Body of pancreas (tissue), 4 donors: ENCODE measurements around the gene TGFB2. TPM values are rescaled to one million over a fixed set of nuclear protein-coding genes. Genes with fewer than 3 reads are reported as not detected.

Source experiments
- ATAC-seq: fragments of 150-250 bp; one replicate; pipeline ENCODE4 v1.9.1; 2016
- DNase-seq, 4 donors: peaks; one replicate each; pipeline ENCODE4 v3.0.0-alpha.2; 2019
- H3K27ac ChIP-seq, 4 donors: fragments of 200-600 bp; sonication (generic); 1 replicate in 3 of 4; 2 replicates in 1 of 4; pipeline versions ENCODE4 v1.5.1 to v1.6.1; 2016 to 2019; ENCODE audit warnings: mild to moderate bottlenecking in 1 of 4, mixed read lengths in 1 of 4, moderate library complexity in 1 of 4
- H3K27me3 ChIP-seq, 2 donors: fragments of 200-600 bp; sonication (generic); one replicate each; pipeline ENCODE4 v1.6.0; 2016; ENCODE audit warnings: mild to moderate bottlenecking in 1 of 2
- H3K36me3 ChIP-seq, 2 donors: fragments of 200-600 bp; sonication (generic); replicated peaks in 1 of 2; 2 replicates each; pipeline ENCODE4 v1.5.1; 2016; ENCODE audit warnings: low read depth in 2 of 2; ENCODE audit not compliant: insufficient read depth in 1 of 2
- H3K4me1 ChIP-seq: fragments of 200-600 bp; sonication (generic); one replicate; pipeline ENCODE4 v1.6.0; 2016
- H3K4me3 ChIP-seq, 2 donors: fragments of 200-600 bp; sonication (generic); 1 replicate in 1 of 2; 2 replicates in 1 of 2; pipeline ENCODE4 v1.5.1; 2016 to 2019
- H3K9me3 ChIP-seq, 3 donors: fragments of 200-600 bp; sonication (generic); 1 replicate in 2 of 3; 2 replicates in 1 of 3; pipeline ENCODE4 v1.5.1; 2016
- POLR2A ChIP-seq, 3 donors: fragments of 450-650 bp; IDR thresholded peaks; one replicate each; pipeline ENCODE4 v1.6.1; 2016; ENCODE audit warnings: antibody characterized with exemption in 3 of 3, mild to moderate bottlenecking in 2 of 3
- WGBS, 2 donors: methylation state at CpG; one replicate each; pipeline ENCODE4 v1.1.5; 2017; 5-methylcytosine and 5-hydroxymethylcytosine counted together
- intact Hi-C: fragments of 100-400 bp; cut with DNase I; formaldehyde crosslinking; loops from one replicate; pipeline ENCODE4 v1.15.1; 2023
- total RNA-seq, 2 donors: library from RNA; depleted of rRNA; stranded (reverse); fragments of >200 nt; gene quantifications; one replicate each; pipeline ENCODE4 v1.1.0, GENCODE V29; 2016
- TF ChIP-seq, protein P1 (sequence below), 7 experiments: fragments of 450-650 bp in 4 of 7; fragments of 200-600 bp in 3 of 7; sonication (generic) in 3 of 7; IDR thresholded peaks; one replicate each; pipeline ENCODE4 v1.5.1; 2016 to 2019; ENCODE audit warnings: antibody characterized with exemption in 7 of 7

TGFB2 gene
- total RNA-seq, result 1 to 10 TPM; 4.3 to 4.9 TPM

DNA sequence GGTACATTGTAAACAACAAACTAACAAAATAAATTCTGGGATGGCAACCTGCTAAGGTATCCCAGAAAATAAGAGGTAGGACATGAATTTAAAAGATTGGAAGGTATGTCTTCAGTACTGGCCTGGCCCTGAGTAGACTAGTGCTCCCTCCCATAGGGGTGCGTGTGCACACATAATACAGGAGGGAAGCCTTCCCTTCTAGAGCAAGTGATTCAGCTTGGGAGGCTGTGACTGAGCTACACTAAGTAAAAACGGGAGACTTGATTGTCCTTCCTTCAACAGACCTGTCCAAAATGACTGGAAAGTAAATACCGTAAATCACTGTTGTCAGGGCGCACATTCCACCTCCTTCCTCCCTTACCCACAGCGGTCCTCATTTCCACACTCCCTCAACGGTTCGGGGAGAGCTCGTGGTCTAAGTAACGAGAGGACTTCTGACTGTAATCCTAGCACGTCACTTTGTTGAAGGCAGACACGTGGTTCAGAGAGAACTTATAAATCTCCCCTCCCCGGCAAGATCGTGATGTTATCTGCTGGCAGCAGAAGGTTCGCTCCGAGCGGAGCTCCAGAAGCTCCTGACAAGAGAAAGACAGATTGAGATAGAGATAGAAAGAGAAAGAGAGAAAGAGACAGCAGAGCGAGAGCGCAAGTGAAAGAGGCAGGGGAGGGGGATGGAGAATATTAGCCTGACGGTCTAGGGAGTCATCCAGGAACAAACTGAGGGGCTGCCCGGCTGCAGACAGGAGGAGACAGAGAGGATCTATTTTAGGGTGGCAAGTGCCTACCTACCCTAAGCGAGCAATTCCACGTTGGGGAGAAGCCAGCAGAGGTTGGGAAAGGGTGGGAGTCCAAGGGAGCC, at the start of gene TGFB2:
TSS of gene TGFB2 (plus strand) at position 523 of the 859 bp plus-strand sequence. CDS start 1,366 bp downstream, outside the sequence.
- no peaks in the 10 kb centered on the region for H3K9me3 ChIP-seq
- peak within 1 kb of the TSS; percentile 46 to 63 for H3K4me3 ChIP-seq
- H3K27ac ChIP-seq, result peak within 1 kb of the TSS; percentile 56 to 74 (median 70)
- H3K36me3 ChIP-seq, result no peaks in the 10 kb centered on the region
- H3K4me1 ChIP-seq, result peaks cover 35% of the 10 kb centered on the region
- intact Hi-C loops, result no loop called here
- peak; percentile 75 for ATAC-seq
- WGBS, 2 donors, result 2 to 4% methylated on average over 22 of the region's 22 CpGs
- peak; percentile 35 to 51 (median 43) for DNase-seq
- H3K27me3 ChIP-seq, result no peaks in the 10 kb centered on the region
- peak; percentile 43 to 89 (median 88) for TF ChIP-seq POLR2A (IDR thresholded peaks at IDR 0.05)
- TF ChIP-seq, protein P1, sequence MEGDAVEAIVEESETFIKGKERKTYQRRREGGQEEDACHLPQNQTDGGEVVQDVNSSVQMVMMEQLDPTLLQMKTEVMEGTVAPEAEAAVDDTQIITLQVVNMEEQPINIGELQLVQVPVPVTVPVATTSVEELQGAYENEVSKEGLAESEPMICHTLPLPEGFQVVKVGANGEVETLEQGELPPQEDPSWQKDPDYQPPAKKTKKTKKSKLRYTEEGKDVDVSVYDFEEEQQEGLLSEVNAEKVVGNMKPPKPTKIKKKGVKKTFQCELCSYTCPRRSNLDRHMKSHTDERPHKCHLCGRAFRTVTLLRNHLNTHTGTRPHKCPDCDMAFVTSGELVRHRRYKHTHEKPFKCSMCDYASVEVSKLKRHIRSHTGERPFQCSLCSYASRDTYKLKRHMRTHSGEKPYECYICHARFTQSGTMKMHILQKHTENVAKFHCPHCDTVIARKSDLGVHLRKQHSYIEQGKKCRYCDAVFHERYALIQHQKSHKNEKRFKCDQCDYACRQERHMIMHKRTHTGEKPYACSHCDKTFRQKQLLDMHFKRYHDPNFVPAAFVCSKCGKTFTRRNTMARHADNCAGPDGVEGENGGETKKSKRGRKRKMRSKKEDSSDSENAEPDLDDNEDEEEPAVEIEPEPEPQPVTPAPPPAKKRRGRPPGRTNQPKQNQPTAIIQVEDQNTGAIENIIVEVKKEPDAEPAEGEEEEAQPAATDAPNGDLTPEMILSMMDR (IDR thresholded peaks at IDR 0.05), result no peak

DNA sequence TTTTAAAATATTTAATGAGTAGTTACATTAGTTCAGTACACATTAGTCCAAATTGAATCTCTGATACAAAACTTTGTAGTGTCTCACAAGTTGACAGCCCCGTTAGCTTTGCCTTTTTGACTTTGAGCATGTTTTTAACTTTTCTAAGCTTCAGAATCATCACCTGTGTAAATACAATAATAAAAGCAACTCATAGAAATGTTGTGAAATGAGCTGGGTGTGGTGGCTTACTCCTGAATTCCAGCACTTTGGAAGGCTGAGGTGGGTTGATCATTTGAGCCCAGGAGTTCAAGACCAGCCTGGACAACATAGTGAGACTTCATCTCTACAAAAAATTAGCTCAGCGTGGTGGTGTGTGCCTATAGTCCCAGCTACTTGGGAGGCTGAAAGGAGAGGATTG, 49.0 kb upstream of the TGFB2 start:
- intact Hi-C loops, result no loop called here
- no peaks in the 10 kb centered on the region for H3K4me1 ChIP-seq
- WGBS, 2 donors, result 86 to 87% methylated on average over 2 of the region's 2 CpGs
- no peaks in the 10 kb centered on the region for H3K27me3 ChIP-seq
- TF ChIP-seq POLR2A (IDR thresholded peaks at IDR 0.05), result no peak
- TF ChIP-seq, protein P1 (IDR thresholded peaks at IDR 0.05), result no peak
- no peaks in the 10 kb centered on the region for H3K36me3 ChIP-seq
- DNase-seq (no peak), ATAC-seq (no peak)
- H3K4me3 ChIP-seq, result no peak overlapping the region
- no peaks in the 10 kb centered on the region for H3K9me3 ChIP-seq
- H3K27ac ChIP-seq, result no peak overlapping the region

- H3K27me3 ChIP-seq, result no peaks in the 10 kb centered on the region
- WGBS, 2 donors, result 6 to 28% methylated on average over 2 of the region's 2 CpGs
- intact Hi-C loops, result no loop called here
These were observed 47.7 kb upstream of the TGFB2 start for GRCh38 chr1:218297461-218297860.

GRCh38 chr1:218297867-218298266, 47.3 kb upstream of the TGFB2 start:
- no peak for TF ChIP-seq POLR2A (IDR thresholded peaks at IDR 0.05)
- TF ChIP-seq, protein P1 (IDR thresholded peaks at IDR 0.05), result no peak
- DNase-seq, result no peak
- Histone ChIP-seq H3K4me3 (no peak overlapping the region), H3K4me1 (peaks cover 11% of the 10 kb centered on the region), H3K9me3 (no peaks in the 10 kb centered on the region), H3K27me3 (no peaks in the 10 kb centered on the region), H3K27ac (no peak overlapping the region), H3K36me3 (no peaks in the 10 kb centered on the region)
- 67 to 91% methylated on average over 1 of the region's 1 CpG for WGBS, 2 donors
- intact Hi-C loops, result no loop called here
- ATAC-seq, result no peak

More at GRCh38 chr1:218297461-218297860, 47.7 kb upstream of the TGFB2 start:
- Histone ChIP-seq H3K9me3 (no peaks in the 10 kb centered on the region), H3K4me1 (peaks cover 7% of the 10 kb centered on the region), H3K27ac (no peak overlapping the region), H3K36me3 (no peaks in the 10 kb centered on the region), H3K4me3 (no peak overlapping the region)
- TF ChIP-seq, protein P1 (IDR thresholded peaks at IDR 0.05), result no peak
- no peak for TF ChIP-seq POLR2A (IDR thresholded peaks at IDR 0.05)
- DNase-seq (no peak), ATAC-seq (no peak)
